ENCODE measurements around the gene NCKAP5. TPM values are rescaled to one million over a fixed set of nuclear protein-coding genes. Genes with fewer than 3 reads are reported as not detected.
A peak's percentile ranks its signal among the peaks of the same experiment; 100 is the strongest.

NCKAP5 gene
- total and polyA plus RNA-seq, 2 of the 13 experiments (the other 11 are each of a cell fraction or from before 2014, with no cell fraction given) = 0.01 TPM; not detected in 1

GRCh38 chr2:133586978-133587377, 18.7 kb upstream of the NCKAP5 start:
- Histone ChIP-seq H4K20me1 (ENCODE audit: insufficient read depth, low read length) (no peaks in the 10 kb centered on the region), H3K9me3 (ENCODE audit: low read length) (no peaks in the 10 kb centered on the region), H3K36me3 (replicated peaks in 1 of 2; ENCODE audit: control insufficient read depth in 1 of 2, insufficient read depth in 2 of 2, low read length in 2 of 2) (no peaks in the 10 kb centered on the region), H3K4me1 (ENCODE audit: insufficient read depth, low read length) (no peaks in the 10 kb centered on the region), H3K27me3 (ENCODE audit: control insufficient read depth in 1 of 2, insufficient read depth in 2 of 2, low read length in 2 of 2) (no peaks in the 10 kb centered on the region), H3K79me2 (ENCODE audit: insufficient read depth, low read length) (no peaks in the 10 kb centered on the region), H3K9ac (ENCODE audit: insufficient read depth, low read depth, low read length) (no peak overlapping the region), H3K4me3 (replicated peaks in 1 of 3; ENCODE audit: insufficient read depth in 1 of 3, low read depth in 2 of 3, low read length in 3 of 3) (no peak overlapping the region), H3K27ac (ENCODE audit: extremely low read length, insufficient read depth, low read length) (no peak overlapping the region), H3K4me2 (ENCODE audit: low read depth, low read length) (no peak overlapping the region), H2AFZ (ENCODE audit: low read length) (no peak overlapping the region)
- 35% methylated on average over 6 of the region's 6 CpGs for WGBS (ENCODE audit: low lambda C conversion rate)
- intact Hi-C loops (cut with micrococcal nuclease; ENCODE audit: unreplicated experiment) (no loop called here), in situ Hi-C loops (cut with HindIII; ENCODE audit: extremely low pct_ligation_motif_present, low pct_unique_long_range_greater_than_20kb) (no loop called here)
- no peak for TF ChIP-seq MAFK (conservative IDR thresholded peaks at IDR 0.05 in 1 of 2, IDR thresholded peaks at IDR 0.05 in 1 of 2; ENCODE audit: low read length in 2 of 2)
- no peak for TF ChIP-seq TRAFD1 (CRISPR knock-in tag; IDR thresholded peaks at IDR 0.05; ENCODE audit: borderline replicate concordance)
- no peak for DNase-seq (ENCODE audit: low spot score)
- ChIA-PET CTCF (ENCODE audit: low intra/inter-chr PET ratio, low total read pairs) (no interaction called here), POLR2A (no interaction called here)
- ATAC-seq = no peak
- BruUV-seq (replicated peaks) = no TSS peak
- FAIRE-seq = no peak

GRCh38 chr2:133581010-133581760, 12.9 kb upstream of the NCKAP5 start:
- peaks cover 10% of the 10 kb centered on the region for H3K4me1 ChIP-seq (ENCODE audit: insufficient read depth, low read length)
- DNase-seq (ENCODE audit: low spot score) (no peak), FAIRE-seq (no peak), ATAC-seq (no peak; the same call in 2 of the 3 replicates)
- H2AFZ ChIP-seq (ENCODE audit: low read length) = no peak overlapping the region
- ChIA-PET CTCF (ENCODE audit: low intra/inter-chr PET ratio, low total read pairs) (no interaction called here), POLR2A (no interaction called here)
- no peak overlapping the region for H3K27ac ChIP-seq (ENCODE audit: extremely low read length, insufficient read depth, low read length)
- intact Hi-C loops (cut with micrococcal nuclease; ENCODE audit: unreplicated experiment) (no loop called here), in situ Hi-C loops (cut with HindIII; ENCODE audit: extremely low pct_ligation_motif_present, low pct_unique_long_range_greater_than_20kb) (no loop called here)
- no peaks in the 10 kb centered on the region for H3K27me3 ChIP-seq (ENCODE audit: control insufficient read depth in 1 of 2, insufficient read depth in 2 of 2, low read length in 2 of 2)
- H3K9me3 ChIP-seq (ENCODE audit: low read length) = no peaks in the 10 kb centered on the region
- H3K4me2 ChIP-seq (ENCODE audit: low read depth, low read length) = no peak overlapping the region
- no peaks in the 10 kb centered on the region for H3K36me3 ChIP-seq (replicated peaks in 1 of 2; ENCODE audit: control insufficient read depth in 1 of 2, insufficient read depth in 2 of 2, low read length in 2 of 2)
- H3K4me3 ChIP-seq (replicated peaks in 1 of 3; ENCODE audit: insufficient read depth in 1 of 3, low read depth in 2 of 3, low read length in 3 of 3) = no peak overlapping the region
- TF ChIP-seq EP300 (IDR thresholded peaks at IDR 0.05; ENCODE audit: low read depth in 2 of 2, low read length in 2 of 2) (no peak), EP300 (CRISPR knock-in tag; IDR thresholded peaks at IDR 0.05; ENCODE audit: borderline replicate concordance) (no peak), SAP130 (CRISPR knock-in tag; IDR thresholded peaks at IDR 0.05; ENCODE audit: low read depth) (no peak), ZNF740 (CRISPR knock-in tag; IDR thresholded peaks at IDR 0.05) (no peak), CREB1 (IDR thresholded peaks at IDR 0.05) (0 out of 2 replicates have a peak, but pooled peaks have one; percentile 7), CREB1 (CRISPR knock-in tag; IDR thresholded peaks at IDR 0.05) (no peak), ZNF414 (CRISPR knock-in tag; IDR thresholded peaks at IDR 0.05) (no peak), ZNF124 (CRISPR knock-in tag; IDR thresholded peaks at IDR 0.05) (no peak), ATF7 (IDR thresholded peaks at IDR 0.05) (peak; percentile 87), ATF7 (CRISPR knock-in tag; IDR thresholded peaks at IDR 0.05) (no peak)
- no peak overlapping the region for H3K9ac ChIP-seq (ENCODE audit: insufficient read depth, low read depth, low read length)
- 19% methylated on average over 1 of the region's 1 CpG for WGBS (ENCODE audit: low lambda C conversion rate)
- BruUV-seq (replicated peaks) = no TSS peak
- H3K79me2 ChIP-seq (ENCODE audit: insufficient read depth, low read length) = no peaks in the 10 kb centered on the region
- H4K20me1 ChIP-seq (ENCODE audit: insufficient read depth, low read length) = no peaks in the 10 kb centered on the region

All from HepG2 (cell line).